Fibroblast of lung (primary cell): ENCODE data around the gene PLEKHM2. TPM values are rescaled to one million over a fixed set of nuclear protein-coding genes. Genes with fewer than 3 reads are reported as not detected.
A peak's percentile ranks its signal among the peaks of the same experiment; 100 is the strongest.

Source experiments
- DNase-seq, 2 donors: peaks; one replicate each; pipeline versions ENCODE4 v3.0.0 to v3.0.0-alpha.2; 2010; ENCODE audit warnings: low read depth in 2 of 2
- H2AFZ ChIP-seq: 2 replicates; pipeline ENCODE4 v1.5.1; 2012; ENCODE audit warnings: low read length, control low read depth, inconsistent platforms
- H3K27ac ChIP-seq: 2 replicates; pipeline ENCODE4 v1.5.1; 2011; ENCODE audit warnings: low read length, control low read depth; ENCODE audit not compliant: insufficient read depth
- H3K27me3 ChIP-seq: 2 replicates; pipeline ENCODE4 v1.5.1; 2011; ENCODE audit warnings: mild to moderate bottlenecking, low read length; ENCODE audit not compliant: control insufficient read depth, insufficient read depth
- H3K36me3 ChIP-seq: 2 replicates; pipeline ENCODE4 v1.5.1; 2011; ENCODE audit warnings: low read length; ENCODE audit not compliant: control insufficient read depth, insufficient read depth
- H3K4me1 ChIP-seq: 2 replicates; pipeline ENCODE4 v1.5.1; 2011; ENCODE audit warnings: low read length; ENCODE audit not compliant: control insufficient read depth, insufficient read depth; ENCODE audit errors: extremely low read depth
- H3K4me2 ChIP-seq: 2 replicates; pipeline ENCODE4 v1.5.1; 2011; ENCODE audit warnings: low read length, control low read depth; ENCODE audit not compliant: insufficient read depth; ENCODE audit errors: extremely low read depth
- H3K4me3 ChIP-seq, 4 experiments: fragments of 200-600 bp in 1 of 4; sonication (generic) in 1 of 4; replicated peaks in 1 of 4; 2 replicates each; pipeline ENCODE4 v1.5.1; 2011 to 2016; ENCODE audit warnings: low read length in 4 of 4, low read depth in 3 of 4, mild to moderate bottlenecking in 3 of 4, control low read depth in 2 of 4, inconsistent platforms in 1 of 4, mixed read lengths in 1 of 4; ENCODE audit not compliant: insufficient read depth in 1 of 4; ENCODE audit errors: control extremely low read depth in 1 of 4
- H3K79me2 ChIP-seq: 2 replicates; pipeline ENCODE4 v1.5.1; 2012; ENCODE audit warnings: mild to moderate bottlenecking, low read length, inconsistent platforms; ENCODE audit not compliant: control insufficient read depth, insufficient read depth
- H3K9ac ChIP-seq: 2 replicates; pipeline ENCODE4 v1.5.1; 2011; ENCODE audit warnings: mild to moderate bottlenecking, low read length, control low read depth; ENCODE audit not compliant: insufficient read depth
- H3K9me3 ChIP-seq: 2 replicates; pipeline ENCODE4 v1.5.1; 2012; ENCODE audit warnings: low read depth, low read length; ENCODE audit not compliant: control insufficient read depth, insufficient read depth
- H4K20me1 ChIP-seq: 2 replicates; pipeline ENCODE4 v1.5.1; 2011; ENCODE audit warnings: low read length; ENCODE audit not compliant: control insufficient read depth, insufficient read depth; ENCODE audit errors: extremely low read depth
- EZH2 ChIP-seq: IDR thresholded peaks from 2 replicates; pipeline ENCODE4 v1.5.1; 2012; ENCODE audit warnings: low read length, control low read depth, mild to moderate bottlenecking; ENCODE audit errors: missing control alignments
- polyA plus RNA-seq, 2 donors: library from polyadenylated mRNA; depleted of rRNA in 1 of 2; stranded (reverse) in 1 of 2; unstranded in 1 of 2; fragments of >200 nt; gene quantifications; 2 replicates each; pipeline ENCODE4 v1.2.1, GENCODE V29; 2011 to 2012; ENCODE audit warnings: missing spikeins in 1 of 2
- total RNA-seq: library from RNA; depleted of rRNA; stranded (reverse); fragments of >200 nt; gene quantifications from 2 replicates; pipeline ENCODE4 v1.2.1, GENCODE V29; 2014
- TF ChIP-seq, protein P1 (sequence below), 2 donors: IDR thresholded peaks in 1 of 2; conservative IDR thresholded peaks in 1 of 2; 1 replicate in 1 of 2; 2 replicates in 1 of 2; pipeline ENCODE4 v1.5.1; 2011 to 2012; ENCODE audit warnings: low read length in 2 of 2, control low read depth in 1 of 2, inconsistent platforms in 1 of 2, low read depth in 1 of 2, mild to moderate bottlenecking in 1 of 2

Gene PLEKHM2
- total and polyA plus RNA-seq, 2 donors (not counting 1 experiment from before 2014, with no cell fraction given): 27.3 to 94.6 TPM

DNA sequence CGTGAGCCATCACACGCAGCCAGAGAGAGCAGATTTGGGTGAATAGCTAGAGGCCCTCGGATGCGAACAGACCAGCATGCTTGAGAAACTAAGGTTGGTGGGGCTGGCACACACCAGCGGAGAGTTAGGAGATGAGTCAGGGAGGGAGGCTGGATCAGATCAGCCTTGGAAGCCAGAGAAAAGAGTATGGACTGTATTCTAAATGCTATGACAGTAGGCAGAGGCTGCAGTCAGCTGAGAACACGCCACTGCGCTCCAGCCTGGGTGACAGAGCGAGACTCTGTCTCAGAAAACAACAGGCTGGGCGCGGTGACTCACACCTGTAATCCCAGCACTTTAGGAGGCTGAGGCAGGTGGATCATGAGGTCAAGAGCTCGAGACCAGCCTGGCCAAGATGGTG is 4.0 kb upstream of the PLEKHM2 start:
- Histone ChIP-seq H3K27me3 (no peaks in the 10 kb centered on the region), H3K4me2 (no peak overlapping the region), H3K9ac (no peak overlapping the region), H3K27ac (peak overlapping the region; percentile 56), H3K9me3 (no peaks in the 10 kb centered on the region), H3K36me3 (no peaks in the 10 kb centered on the region), H3K4me3 (no peak overlapping the region), H4K20me1 (no peaks in the 10 kb centered on the region), H2AFZ (no peak overlapping the region), H3K4me1 (peaks cover 14% of the 10 kb centered on the region), H3K79me2 (peaks cover 10% of the 10 kb centered on the region)
- TF ChIP-seq, protein P1, sequence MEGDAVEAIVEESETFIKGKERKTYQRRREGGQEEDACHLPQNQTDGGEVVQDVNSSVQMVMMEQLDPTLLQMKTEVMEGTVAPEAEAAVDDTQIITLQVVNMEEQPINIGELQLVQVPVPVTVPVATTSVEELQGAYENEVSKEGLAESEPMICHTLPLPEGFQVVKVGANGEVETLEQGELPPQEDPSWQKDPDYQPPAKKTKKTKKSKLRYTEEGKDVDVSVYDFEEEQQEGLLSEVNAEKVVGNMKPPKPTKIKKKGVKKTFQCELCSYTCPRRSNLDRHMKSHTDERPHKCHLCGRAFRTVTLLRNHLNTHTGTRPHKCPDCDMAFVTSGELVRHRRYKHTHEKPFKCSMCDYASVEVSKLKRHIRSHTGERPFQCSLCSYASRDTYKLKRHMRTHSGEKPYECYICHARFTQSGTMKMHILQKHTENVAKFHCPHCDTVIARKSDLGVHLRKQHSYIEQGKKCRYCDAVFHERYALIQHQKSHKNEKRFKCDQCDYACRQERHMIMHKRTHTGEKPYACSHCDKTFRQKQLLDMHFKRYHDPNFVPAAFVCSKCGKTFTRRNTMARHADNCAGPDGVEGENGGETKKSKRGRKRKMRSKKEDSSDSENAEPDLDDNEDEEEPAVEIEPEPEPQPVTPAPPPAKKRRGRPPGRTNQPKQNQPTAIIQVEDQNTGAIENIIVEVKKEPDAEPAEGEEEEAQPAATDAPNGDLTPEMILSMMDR (conservative IDR thresholded peaks at IDR 0.05 in 1 of 2, IDR thresholded peaks at IDR 0.05 in 1 of 2; ENCODE audit: low read depth in 1 of 2, low read length in 2 of 2): no peak
- no peak for TF ChIP-seq EZH2
- DNase-seq: peak; percentile 60 to 81

DNA sequence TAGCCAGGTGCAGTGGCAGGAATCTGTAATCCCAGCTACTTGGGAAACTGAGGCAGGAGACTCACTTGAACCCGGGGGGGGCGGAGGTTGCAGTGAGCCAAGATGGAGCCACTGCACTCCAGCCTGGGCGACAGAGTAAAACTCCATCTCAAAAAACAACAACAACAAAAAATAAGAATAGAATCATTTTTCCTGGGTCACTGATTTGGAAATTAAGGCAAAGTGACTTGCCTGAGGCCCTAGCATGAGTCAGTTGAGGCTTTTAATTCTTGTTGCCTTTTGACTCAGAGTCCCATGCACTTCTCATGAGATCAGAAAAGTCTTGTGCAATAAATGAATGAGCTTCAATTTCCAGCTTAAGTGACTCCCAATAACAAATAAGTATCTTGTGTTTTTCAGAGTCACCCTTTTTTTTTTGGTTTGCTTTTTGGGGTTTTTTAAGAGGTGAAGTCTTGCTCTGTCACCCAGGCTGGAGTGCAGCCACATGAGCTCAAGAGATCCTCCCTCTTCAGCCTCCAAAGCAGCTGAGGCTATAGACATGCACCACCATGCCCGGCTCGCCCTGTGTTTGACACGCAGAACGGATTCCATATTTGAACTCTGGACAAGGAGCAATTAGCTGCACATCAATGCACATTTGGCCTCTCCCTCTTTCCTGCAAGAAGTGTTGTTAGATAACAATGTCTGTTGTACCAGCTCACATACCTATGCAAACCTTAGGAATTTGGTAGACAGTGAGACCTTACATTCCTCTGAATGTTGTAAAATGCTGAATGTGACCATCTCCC is 3.4 kb upstream of the PLEKHM2 start:
- H3K4me3 ChIP-seq: no peak overlapping the region
- H3K4me1 ChIP-seq: peaks cover 14% of the 10 kb centered on the region
- H3K9ac ChIP-seq: no peak overlapping the region
- H3K9me3 ChIP-seq: no peaks in the 10 kb centered on the region
- no peak overlapping the region for H2AFZ ChIP-seq
- no peaks in the 10 kb centered on the region for H3K27me3 ChIP-seq
- peaks cover 15% of the 10 kb centered on the region for H3K79me2 ChIP-seq
- no peaks in the 10 kb centered on the region for H3K36me3 ChIP-seq
- no peak overlapping the region for H3K4me2 ChIP-seq
- H4K20me1 ChIP-seq: no peaks in the 10 kb centered on the region
- peak; percentile 91 to 96 for DNase-seq
- H3K27ac ChIP-seq: peak overlapping the region; percentile 56
- no peak for TF ChIP-seq EZH2
- TF ChIP-seq, protein P1 (conservative IDR thresholded peaks at IDR 0.05 in 1 of 2, IDR thresholded peaks at IDR 0.05 in 1 of 2; ENCODE audit: low read depth in 1 of 2, low read length in 2 of 2): no peak

DNA sequence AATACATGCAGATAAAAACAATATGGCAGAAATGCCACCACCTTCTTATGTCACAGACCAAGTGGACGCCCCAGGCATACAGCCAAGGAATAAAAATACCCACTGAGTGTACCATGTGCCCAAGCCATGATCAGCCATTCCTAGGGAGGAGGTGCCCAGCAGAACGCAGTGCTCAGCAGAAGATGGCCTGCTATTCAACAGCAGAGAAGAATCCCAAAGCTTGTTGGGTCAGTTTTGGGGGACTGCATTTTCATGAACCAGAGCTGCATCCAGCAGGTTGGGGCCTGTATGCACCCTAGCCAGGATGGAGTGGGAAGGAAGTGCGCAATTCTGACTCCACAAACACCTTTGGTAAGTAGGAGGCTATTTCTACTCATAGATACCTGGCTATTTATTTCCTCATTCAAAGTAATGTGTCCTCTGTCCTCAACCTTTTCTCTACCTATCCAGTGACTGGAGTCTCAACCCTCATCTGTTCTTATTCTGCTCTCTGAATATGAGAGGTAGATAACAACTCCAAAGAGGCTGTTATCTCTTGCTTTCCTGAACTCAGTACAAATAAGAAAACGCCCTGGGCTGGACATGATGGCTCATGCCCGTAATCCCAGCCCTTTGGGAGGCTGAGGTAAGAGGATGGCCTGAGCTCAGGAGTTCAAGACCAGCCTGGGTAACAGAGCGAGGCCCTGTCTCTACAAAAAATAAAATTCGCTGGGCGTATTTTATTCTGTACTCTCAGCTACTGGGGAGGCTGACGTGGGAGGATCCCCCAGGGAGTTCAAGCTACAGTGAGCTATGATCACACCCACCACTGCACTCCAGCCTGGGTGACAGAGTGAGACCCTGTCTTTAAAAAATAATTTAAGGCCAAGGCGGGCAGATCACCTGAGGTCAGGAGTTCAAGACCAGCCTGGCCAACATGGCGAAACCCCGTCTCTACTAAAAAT is 2.5 kb upstream of the PLEKHM2 start:
- Histone ChIP-seq H3K79me2 (peaks cover 23% of the 10 kb centered on the region), H3K27me3 (no peaks in the 10 kb centered on the region), H3K4me3 (no peak overlapping the region), H3K9me3 (no peaks in the 10 kb centered on the region), H3K4me1 (peaks cover 18% of the 10 kb centered on the region), H2AFZ (no peak overlapping the region), H4K20me1 (no peaks in the 10 kb centered on the region), H3K27ac (peak overlapping the region; percentile 56), H3K4me2 (no peak overlapping the region), H3K9ac (no peak overlapping the region), H3K36me3 (no peaks in the 10 kb centered on the region)
- DNase-seq: no peak
- TF ChIP-seq, protein P1 (conservative IDR thresholded peaks at IDR 0.05 in 1 of 2, IDR thresholded peaks at IDR 0.05 in 1 of 2; ENCODE audit: low read depth in 1 of 2, low read length in 2 of 2): no peak
- TF ChIP-seq EZH2: no peak
